H1 (cell line): ENCODE data around the gene AKR7A3. TPM values are rescaled to one million over a fixed set of nuclear protein-coding genes. Genes with fewer than 3 reads are reported as not detected.

Source experiments
- CTCF ChIA-PET: fragments of 300-600 bp; sonication (Branson Sonifier 250); formaldehyde crosslinking; loops from one replicate; lab custom pipeline; 2021; ENCODE audit not compliant: partially characterized antibody; lab: Charles Lee
- POLR2A ChIA-PET: fragments of 300-600 bp; sonication (Branson Sonifier 250); formaldehyde crosslinking; loops from one replicate; lab custom pipeline; 2021; ENCODE audit warnings: inconsistent platforms; ENCODE audit not compliant: partially characterized antibody; lab: Charles Lee
- DNase-seq, 2 experiments: peaks; one replicate each; pipeline versions ENCODE4 v3.0.0 to v3.0.0-alpha.2; 2010 to 2022; ENCODE audit warnings: low spot score in 2 of 2, low read depth in 1 of 2, mixed read lengths in 1 of 2
- FAIRE-seq: peaks from 2 replicates; lab custom pipeline; 2011; peaks lifted over from hg19 to GRCh38; lab: Jason Lieb, UNC
- H2AFZ ChIP-seq: 2 replicates; pipeline ENCODE4 v1.8.1; 2012; ENCODE audit warnings: low read length, inconsistent platforms
- H2AK5ac ChIP-seq: 2 replicates; pipeline ENCODE4 v1.6.1; 2013; ENCODE audit warnings: low read depth, low read length
- H2BK120ac ChIP-seq: replicated peaks from 2 replicates; pipeline ENCODE3; 2013; ENCODE audit warnings: low read depth, low read length, inconsistent platforms
- H2BK12ac ChIP-seq: 2 replicates; pipeline ENCODE4 v1.6.1; 2013; ENCODE audit warnings: low read depth, low read length
- H2BK15ac ChIP-seq: 2 replicates; pipeline ENCODE4 v1.6.1; 2013; ENCODE audit warnings: low read length
- H2BK20ac ChIP-seq: 2 replicates; pipeline ENCODE4 v1.6.1; 2013; ENCODE audit warnings: low read length
- H2BK5ac ChIP-seq: 2 replicates; pipeline ENCODE4 v1.6.1; 2013; ENCODE audit warnings: low read depth, low read length
- H3K14ac ChIP-seq: 2 replicates; pipeline ENCODE4 v1.6.1; 2013; ENCODE audit warnings: inconsistent platforms; ENCODE audit not compliant: insufficient read length
- H3K18ac ChIP-seq: 2 replicates; pipeline ENCODE4 v1.6.1; 2013; ENCODE audit warnings: low read length; ENCODE audit errors: extremely low read depth
- H3K23ac ChIP-seq: 2 replicates; pipeline ENCODE4 v1.6.1; 2013; ENCODE audit warnings: inconsistent platforms; ENCODE audit not compliant: insufficient read length
- H3K23me2 ChIP-seq: 2 replicates; pipeline ENCODE4 v1.6.1; 2013; ENCODE audit warnings: low read depth, low read length
- H3K27ac ChIP-seq: 2 replicates; pipeline ENCODE4 v1.6.1; 2011; ENCODE audit warnings: low read depth, low read length, inconsistent platforms
- H3K27me3 ChIP-seq, 4 experiments: replicated peaks in 1 of 4; 1 replicate in 1 of 4; 2 replicates in 3 of 4; pipeline versions ENCODE4 v1.6.1 to v1.8.1; 2011 to 2013; ENCODE audit warnings: low read length in 3 of 4, mild to moderate bottlenecking in 3 of 4, inconsistent platforms in 2 of 4, mixed read lengths in 2 of 4, moderate library complexity in 1 of 4; ENCODE audit not compliant: control insufficient read depth in 3 of 4, insufficient read depth in 3 of 4; ENCODE audit errors: extremely low read depth in 1 of 4
- H3K36me3 ChIP-seq, 4 experiments: 2 replicates each; pipeline versions ENCODE4 v1.6.1 to v1.8.1; 2011 to 2013; ENCODE audit warnings: mild to moderate bottlenecking in 4 of 4, low read length in 3 of 4, moderate library complexity in 2 of 4, control low read depth in 1 of 4, inconsistent platforms in 1 of 4; ENCODE audit not compliant: insufficient read depth in 4 of 4, control insufficient read depth in 2 of 4
- H3K4ac ChIP-seq: replicated peaks from 2 replicates; pipeline ENCODE3; 2013; ENCODE audit warnings: low read length, low read depth, mixed read lengths, inconsistent platforms; ENCODE audit not compliant: insufficient read length
- H3K4me1 ChIP-seq, 4 experiments: replicated peaks in 1 of 4; 1 replicate in 1 of 4; 2 replicates in 3 of 4; pipeline versions ENCODE4 v1.6.1 to v1.8.1; 2011 to 2013; ENCODE audit warnings: low read length in 3 of 4, inconsistent platforms in 2 of 4, mixed read lengths in 1 of 4; ENCODE audit not compliant: insufficient read depth in 4 of 4, control insufficient read depth in 3 of 4
- H3K4me2 ChIP-seq, 2 experiments: 2 replicates each; pipeline versions ENCODE4 v1.6.1 to v1.8.1; 2011 to 2013; ENCODE audit warnings: low read depth in 2 of 2, low read length in 2 of 2, control low read depth in 1 of 2, inconsistent platforms in 1 of 2, mild to moderate bottlenecking in 1 of 2; ENCODE audit not compliant: insufficient read depth in 1 of 2
- H3K4me3 ChIP-seq, 4 experiments: fragments of 200-600, 300-600 bp in 1 of 4; sonication (generic), shearing (Covaris generic), sonication (Bioruptor Twin) in 1 of 4; 2 replicates each; pipeline versions ENCODE4 v1.5.1 to v1.8.1; 2011 to 2016; ENCODE audit warnings: low read length in 4 of 4, low read depth in 3 of 4, control low read depth in 2 of 4, inconsistent platforms in 2 of 4, mild to moderate bottlenecking in 2 of 4, mixed read lengths in 1 of 4, moderate library complexity in 1 of 4; ENCODE audit not compliant: insufficient read depth in 2 of 4; ENCODE audit errors: extremely low read depth in 1 of 4
- H3K56ac ChIP-seq: replicated peaks from 2 replicates; pipeline ENCODE3; 2013; ENCODE audit warnings: low read depth, mild to moderate bottlenecking, mixed read lengths, low read length, inconsistent platforms; ENCODE audit not compliant: insufficient read length
- H3K79me1 ChIP-seq: 2 replicates; pipeline ENCODE4 v1.6.1; 2013; ENCODE audit warnings: low read depth, low read length, control low read depth
- H3K79me2 ChIP-seq, 2 experiments: 2 replicates each; pipeline versions ENCODE4 v1.6.1 to v1.8.1; 2012 to 2013; ENCODE audit warnings: low read length in 2 of 2, mild to moderate bottlenecking in 2 of 2, inconsistent platforms in 1 of 2; ENCODE audit not compliant: insufficient read depth in 2 of 2, control insufficient read depth in 1 of 2
- H3K9ac ChIP-seq, 4 experiments: replicated peaks in 1 of 4; 1 replicate in 1 of 4; 2 replicates in 3 of 4; pipeline versions ENCODE4 v1.6.1 to v1.8.1; 2011 to 2013; ENCODE audit warnings: low read depth in 3 of 4, low read length in 3 of 4, control low read depth in 2 of 4, mild to moderate bottlenecking in 2 of 4, moderate library complexity in 2 of 4, inconsistent platforms in 1 of 4; ENCODE audit errors: extremely low read depth in 1 of 4
- H3K9me3 ChIP-seq, 2 experiments: 2 replicates each; pipeline versions ENCODE4 v1.6.1 to v1.8.1; 2012 to 2013; ENCODE audit warnings: mild to moderate bottlenecking in 2 of 2, moderate library complexity in 2 of 2, control low read depth in 1 of 2, inconsistent platforms in 1 of 2, low read depth in 1 of 2, low read length in 1 of 2, mixed read lengths in 1 of 2; ENCODE audit not compliant: insufficient read depth in 2 of 2
- H4K20me1 ChIP-seq, 2 experiments: replicated peaks in 1 of 2; 2 replicates each; pipeline versions ENCODE3 to v1.8.1; 2011 to 2013; ENCODE audit warnings: inconsistent platforms in 2 of 2, low read length in 2 of 2, mild to moderate bottlenecking in 1 of 2; ENCODE audit not compliant: insufficient read depth in 2 of 2, control insufficient read depth in 1 of 2
- H4K5ac ChIP-seq: 2 replicates; pipeline ENCODE4 v1.6.1; 2013; ENCODE audit warnings: low read length, low read depth, mixed read lengths, inconsistent platforms; ENCODE audit not compliant: insufficient read length
- H4K8ac ChIP-seq: 2 replicates; pipeline ENCODE4 v1.8.0; 2013; ENCODE audit warnings: mild to moderate bottlenecking, moderate library complexity, low read length, inconsistent platforms; ENCODE audit not compliant: insufficient read depth; ENCODE audit errors: extremely low read depth
- H4K91ac ChIP-seq: replicated peaks from 2 replicates; pipeline ENCODE3; 2013; ENCODE audit warnings: low read length, mixed read lengths, inconsistent platforms; ENCODE audit not compliant: insufficient read length
- POLR2A ChIP-seq, 2 experiments: IDR thresholded peaks; 1 replicate in 1 of 2; 2 replicates in 1 of 2; pipeline ENCODE4 v1.6.1; 2011; ENCODE audit warnings: low read depth in 2 of 2, low read length in 2 of 2, mild to moderate bottlenecking in 2 of 2; ENCODE audit errors: control extremely low read depth in 1 of 2
- TCF12 ChIP-seq: IDR thresholded peaks from 2 replicates; pipeline ENCODE4 v1.6.1; 2011; ENCODE audit warnings: low read depth, mild to moderate bottlenecking, low read length
- WGBS, 2 experiments: shearing (Covaris generic) in 1 of 2; methylation state at CpG; one replicate each; pipeline versions ENCODE4 v1.1.6 to v1.1.7; 2013 to 2015; ENCODE audit warnings: low lambda C conversion rate in 2 of 2, mixed read lengths in 2 of 2, inconsistent platforms in 1 of 2, low coverage in 1 of 2, missing lambda C conversion rate in 1 of 2; ENCODE audit not compliant: insufficient replicate concordance in 2 of 2, insufficient coverage in 1 of 2, insufficient read length in 1 of 2; ENCODE audit errors: extremely low coverage in 1 of 2, missing lambda C conversion rate in 1 of 2; 5-methylcytosine and 5-hydroxymethylcytosine counted together
- polyA plus RNA-seq, 7 experiments: library from polyadenylated mRNA; depleted of rRNA in 3 of 7; stranded (reverse) in 5 of 7; unstranded in 2 of 7; fragments of >200 nt in 5 of 7; fragments of 200-250 nt in 2 of 7; gene quantifications; 1 replicate in 5 of 7; 2 replicates in 1 of 7; 4 replicates in 1 of 7; pipeline versions ENCODE4 v1.2.1 to v1.2.3, GENCODE V29; 2011 to 2013; ENCODE audit warnings: missing spikeins in 2 of 7, mixed read lengths in 2 of 7
- total RNA-seq: library from RNA; stranded (reverse); fragmentation: NEBNext Ultra II Directional; extraction: Animal tissue kit (Norgen Biotek cat#: 25700); gene quantifications from 2 replicates; pipeline ENCODE4 v1.2.1, GENCODE V29; 2021

AKR7A3 gene
- total and polyA plus RNA-seq, 2 of the 8 experiments (the other 6 are each of a cell fraction or from before 2014, with no cell fraction given): 0.62 to 0.65 TPM

DNA sequence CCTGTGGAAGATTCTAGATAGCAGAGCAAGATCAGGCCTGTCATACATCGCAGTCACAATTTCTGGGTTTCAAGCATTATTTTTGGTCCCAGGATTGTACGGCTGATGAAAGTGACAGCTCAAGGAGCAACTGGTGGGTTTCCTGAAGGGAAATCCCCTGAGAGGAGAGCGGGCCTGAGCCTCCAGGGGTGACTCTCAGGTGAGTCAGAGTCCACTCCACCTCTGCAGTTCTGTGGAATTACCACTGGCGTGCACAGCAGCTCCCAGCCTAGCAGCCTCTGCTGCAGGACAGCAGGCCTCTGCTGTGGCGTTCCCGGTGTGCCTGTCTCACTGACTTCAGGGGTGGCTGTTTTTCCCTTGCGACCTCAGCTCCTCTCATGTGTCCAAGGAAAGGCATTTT is 48.0 kb upstream of the AKR7A3 start:
- Histone ChIP-seq H3K9ac (no peak overlapping the region), H4K5ac (no peak overlapping the region), H3K56ac (no peak overlapping the region), H2BK12ac (0 out of 2 replicates have a peak overlapping the region, but pooled peaks have one; percentile 63), H2BK20ac (no peak overlapping the region), H2AFZ (no peak overlapping the region), H3K23ac (no peak overlapping the region), H3K27me3 (no peaks in the 10 kb centered on the region), H3K36me3 (no peaks in the 10 kb centered on the region; a peak in 1 of 8 replicates), H3K27ac (no peak overlapping the region), H3K9me3 (no peaks in the 10 kb centered on the region), H3K14ac (no peak overlapping the region), H3K4me1 (peaks cover 0 to 15% (median 7%) of the 10 kb centered on the region in 4 experiments; a peak in 5 of 7 replicates), H2BK15ac (no peak overlapping the region), H3K4me3 (no peak overlapping the region), H3K4me2 (no peak overlapping the region), H4K20me1 (peaks cover 0 to 3% of the 10 kb centered on the region in 2 experiments), H3K79me2 (no peaks in the 10 kb centered on the region), H3K23me2 (peaks cover 2% of the 10 kb centered on the region; the same call in 1 of the 2 replicates), H2BK5ac (no peak overlapping the region; the same call in 1 of the 2 replicates), H3K79me1 (no peaks in the 10 kb centered on the region), H2AK5ac (no peak overlapping the region), H4K91ac (no peak overlapping the region), H2BK120ac (no peak overlapping the region), H4K8ac (0 out of 2 replicates have a peak overlapping the region, but pooled peaks have one; percentile 15), H3K4ac (no peak overlapping the region), H3K18ac (no peak overlapping the region)
- POLR2A ChIA-PET: interaction anchor here (0.9 to 13.3 kb wide), 6 partner anchors 10 to 313 kb away, joined by 3 to 143 read pairs (median 4); partner anchors contain the start of genes AKR7A2, EMC1, MRTO4 and SLC66A1
- DNase-seq: no peak
- no peak for TF ChIP-seq TCF12
- TF ChIP-seq POLR2A (IDR thresholded peaks at IDR 0.05; ENCODE audit: control extremely low read depth in 1 of 2, low read depth in 2 of 2, low read length in 2 of 2): peak in 1 of 2 experiments; percentile 30; a peak in 1 of 3 replicates
- CTCF ChIA-PET: interaction anchor here (0.8 to 4.1 kb wide), 7 partner anchors 19 to 378 kb away, joined by 3 to 25 read pairs (median 4); no protein-coding TSS in a partner anchor
- FAIRE-seq: no peak
- 90% methylated on average over 7 of the region's 7 CpGs; no CpG with 5 or more reads in 1 of the 2 experiments for WGBS, 2 experiments
